ENCODE data around the gene AADACL2. TPM values are rescaled to one million over a fixed set of nuclear protein-coding genes. Genes with fewer than 3 reads are reported as not detected.

The AADACL2 gene, protein sequence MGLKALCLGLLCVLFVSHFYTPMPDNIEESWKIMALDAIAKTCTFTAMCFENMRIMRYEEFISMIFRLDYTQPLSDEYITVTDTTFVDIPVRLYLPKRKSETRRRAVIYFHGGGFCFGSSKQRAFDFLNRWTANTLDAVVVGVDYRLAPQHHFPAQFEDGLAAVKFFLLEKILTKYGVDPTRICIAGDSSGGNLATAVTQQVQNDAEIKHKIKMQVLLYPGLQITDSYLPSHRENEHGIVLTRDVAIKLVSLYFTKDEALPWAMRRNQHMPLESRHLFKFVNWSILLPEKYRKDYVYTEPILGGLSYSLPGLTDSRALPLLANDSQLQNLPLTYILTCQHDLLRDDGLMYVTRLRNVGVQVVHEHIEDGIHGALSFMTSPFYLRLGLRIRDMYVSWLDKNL
- not detected for total RNA-seq (2021; fragmentation: NEBNext Ultra II Directional; extraction: Animal tissue kit (Norgen Biotek cat#: 25700))
- long read RNA-seq, result 0 reads

DNA sequence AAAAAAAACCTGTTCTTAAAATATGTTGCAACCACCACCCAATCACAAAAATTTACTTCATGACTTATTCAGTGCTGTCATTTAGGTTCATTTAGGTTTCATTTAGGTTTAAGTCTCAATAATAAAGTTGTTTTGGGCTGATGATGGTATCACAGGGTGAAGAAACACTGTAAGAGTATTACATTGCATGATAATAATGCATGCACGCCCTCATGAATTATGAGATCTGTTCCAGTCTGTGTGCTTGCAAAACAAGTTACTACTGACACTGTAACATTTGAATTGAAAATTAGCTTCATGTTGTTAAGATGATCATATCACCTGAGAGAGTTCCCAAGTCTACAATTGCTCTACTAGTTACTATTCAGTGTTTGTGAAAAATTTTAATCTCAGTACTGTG, at the start of gene AADACL2:
AADACL2 (plus strand) TSS at position 315 of the 400 bp plus-strand sequence. CDS start 109 bp downstream, outside the sequence.
- Mint-ChIP-seq H3K27me3 (ENCODE audit: insufficient read depth) (no peaks in the 10 kb centered on the region), H3K4me3 (no peak within 1 kb of the TSS), H3K27ac (no peak within 1 kb of the TSS), H3K36me3 (ENCODE audit: low read depth) (no peaks in the 10 kb centered on the region), H3K9me3 (no peaks in the 10 kb centered on the region), H3K4me1 (ENCODE audit: low read depth) (no peaks in the 10 kb centered on the region)
- DNase-seq, result no peak
- TF ChIP-seq, protein P1, sequence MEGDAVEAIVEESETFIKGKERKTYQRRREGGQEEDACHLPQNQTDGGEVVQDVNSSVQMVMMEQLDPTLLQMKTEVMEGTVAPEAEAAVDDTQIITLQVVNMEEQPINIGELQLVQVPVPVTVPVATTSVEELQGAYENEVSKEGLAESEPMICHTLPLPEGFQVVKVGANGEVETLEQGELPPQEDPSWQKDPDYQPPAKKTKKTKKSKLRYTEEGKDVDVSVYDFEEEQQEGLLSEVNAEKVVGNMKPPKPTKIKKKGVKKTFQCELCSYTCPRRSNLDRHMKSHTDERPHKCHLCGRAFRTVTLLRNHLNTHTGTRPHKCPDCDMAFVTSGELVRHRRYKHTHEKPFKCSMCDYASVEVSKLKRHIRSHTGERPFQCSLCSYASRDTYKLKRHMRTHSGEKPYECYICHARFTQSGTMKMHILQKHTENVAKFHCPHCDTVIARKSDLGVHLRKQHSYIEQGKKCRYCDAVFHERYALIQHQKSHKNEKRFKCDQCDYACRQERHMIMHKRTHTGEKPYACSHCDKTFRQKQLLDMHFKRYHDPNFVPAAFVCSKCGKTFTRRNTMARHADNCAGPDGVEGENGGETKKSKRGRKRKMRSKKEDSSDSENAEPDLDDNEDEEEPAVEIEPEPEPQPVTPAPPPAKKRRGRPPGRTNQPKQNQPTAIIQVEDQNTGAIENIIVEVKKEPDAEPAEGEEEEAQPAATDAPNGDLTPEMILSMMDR (IDR thresholded peaks at IDR 0.05), result no peak

DNA sequence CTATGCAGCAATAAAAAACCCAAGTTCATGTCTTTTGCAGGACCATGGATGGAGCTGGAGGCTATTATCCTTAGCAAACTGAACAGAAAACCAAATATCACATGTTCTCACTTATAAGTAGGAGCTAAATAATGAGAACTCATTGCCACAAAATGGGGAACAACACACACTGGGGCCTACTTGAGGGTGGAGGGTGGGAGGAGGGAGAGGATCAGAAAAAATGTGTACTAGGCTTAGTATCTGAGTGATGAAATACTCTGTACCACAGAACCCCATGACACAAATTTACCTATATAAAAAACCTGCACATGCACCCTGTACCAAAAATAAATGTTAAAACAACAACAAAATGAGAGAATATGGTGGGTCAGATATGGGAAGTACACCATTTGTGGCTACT, 49.6 kb upstream of the AADACL2 start:
- Mint-ChIP-seq H3K4me1 (ENCODE audit: low read depth) (no peaks in the 10 kb centered on the region), H3K36me3 (ENCODE audit: low read depth) (no peaks in the 10 kb centered on the region), H3K4me3 (no peak overlapping the region)

DNA sequence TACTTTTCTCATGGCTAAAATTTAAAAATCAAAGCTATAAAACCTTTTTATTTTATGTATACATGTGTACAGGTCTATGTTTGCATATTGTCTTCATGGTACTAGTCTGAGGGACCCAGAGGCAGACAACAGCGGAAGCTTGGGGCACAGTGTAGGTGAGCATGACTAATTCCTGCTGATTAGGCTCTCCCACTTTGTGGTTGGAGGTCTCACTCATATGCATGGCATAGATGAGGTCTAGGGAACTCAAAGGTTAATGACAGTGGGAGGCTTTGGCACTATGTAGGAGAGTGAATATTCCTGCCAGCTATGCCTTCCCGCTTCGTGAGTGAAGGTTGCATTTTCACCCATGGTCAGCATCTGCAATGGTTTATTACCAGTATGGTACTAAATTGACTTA, 47.5 kb upstream of the AADACL2 start:
- no peaks in the 10 kb centered on the region for H3K4me1 Mint-ChIP-seq (ENCODE audit: low read depth)
- TF ChIP-seq, protein P1 (IDR thresholded peaks at IDR 0.05), result no peak
- H3K9me3 Mint-ChIP-seq, result no peaks in the 10 kb centered on the region
- no peak for DNase-seq
- no peak overlapping the region for H3K4me3 Mint-ChIP-seq
- H3K36me3 Mint-ChIP-seq (ENCODE audit: low read depth), result no peaks in the 10 kb centered on the region
- H3K27me3 Mint-ChIP-seq (ENCODE audit: insufficient read depth), result no peaks in the 10 kb centered on the region; the same call in 1 of the 2 replicates
- no peak overlapping the region for H3K27ac Mint-ChIP-seq

More for the DNA sequence above, 49.6 kb upstream of the AADACL2 start:
- Mint-ChIP-seq H3K9me3 (no peaks in the 10 kb centered on the region), H3K27me3 (ENCODE audit: insufficient read depth) (no peaks in the 10 kb centered on the region; the same call in 1 of the 2 replicates), H3K27ac (no peak overlapping the region)
- TF ChIP-seq, protein P1 (IDR thresholded peaks at IDR 0.05), result no peak
- DNase-seq, result no peak

DNA sequence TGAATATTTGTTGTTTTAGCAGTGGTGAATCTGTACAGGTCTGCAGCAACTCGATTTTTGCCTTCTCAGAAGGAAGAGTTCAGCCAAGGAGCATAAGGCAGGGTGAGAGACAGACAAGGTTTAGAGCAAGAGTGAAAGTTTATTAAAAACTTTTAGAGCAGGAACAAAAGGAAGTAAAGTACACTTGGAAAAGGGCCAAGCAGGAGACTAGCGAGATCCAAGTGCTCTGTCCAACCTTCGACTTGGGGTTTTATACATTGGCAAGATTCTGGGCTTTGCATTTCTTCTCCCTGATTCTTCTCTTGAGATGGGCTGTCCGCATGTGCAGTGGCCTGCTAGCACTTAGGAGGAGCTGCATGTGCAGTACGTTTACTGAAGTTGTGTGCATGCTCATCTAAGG, 46.7 kb upstream of the AADACL2 start:
- Mint-ChIP-seq H3K27ac (no peak overlapping the region), H3K4me3 (no peak overlapping the region), H3K9me3 (no peaks in the 10 kb centered on the region), H3K36me3 (ENCODE audit: low read depth) (no peaks in the 10 kb centered on the region), H3K4me1 (ENCODE audit: low read depth) (no peaks in the 10 kb centered on the region), H3K27me3 (ENCODE audit: insufficient read depth) (no peaks in the 10 kb centered on the region; the same call in 1 of the 2 replicates)
- TF ChIP-seq, protein P1 (IDR thresholded peaks at IDR 0.05), result no peak
- DNase-seq, result no peak

DNA sequence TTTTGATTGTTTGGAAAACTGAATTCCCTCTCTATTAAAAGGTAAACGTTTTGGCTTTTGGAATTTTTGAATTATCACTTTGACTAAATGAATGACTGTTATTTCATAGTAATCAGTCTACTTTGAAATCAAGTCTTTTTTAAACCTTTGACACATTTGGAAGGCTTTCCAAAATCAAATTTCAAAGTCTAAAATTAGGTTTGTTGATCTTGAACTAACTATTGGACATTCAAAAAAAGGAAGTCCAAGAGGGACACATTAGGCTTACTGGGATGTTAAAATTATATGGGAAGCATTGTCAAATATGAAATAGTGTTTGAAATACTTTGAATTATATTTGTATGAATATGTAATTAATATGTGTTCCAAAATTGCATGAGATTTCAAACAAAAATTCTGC, 45.2 kb upstream of the AADACL2 start:
- H3K27me3 Mint-ChIP-seq (ENCODE audit: insufficient read depth), result no peaks in the 10 kb centered on the region; the same call in 1 of the 2 replicates
- no peak for DNase-seq
- no peak overlapping the region for H3K27ac Mint-ChIP-seq
- no peaks in the 10 kb centered on the region for H3K36me3 Mint-ChIP-seq (ENCODE audit: low read depth)
- no peak overlapping the region for H3K4me3 Mint-ChIP-seq
- no peaks in the 10 kb centered on the region for H3K4me1 Mint-ChIP-seq (ENCODE audit: low read depth)
- TF ChIP-seq, protein P1 (IDR thresholded peaks at IDR 0.05), result no peak
- H3K9me3 Mint-ChIP-seq, result no peaks in the 10 kb centered on the region
